Type B pancreatic cell (in vitro differentiated cells): ENCODE results near the gene HINT3. TPM values are rescaled to one million over a fixed set of nuclear protein-coding genes. Genes with fewer than 3 reads are reported as not detected.

Experiments used
- DNase-seq: peaks from one replicate; pipeline ENCODE4 v3.0.0; 2021; ENCODE audit warnings: mixed read lengths; ENCODE audit not compliant: unreplicated experiment; ENCODE audit errors: extremely low spot score
- H3K27ac Mint-ChIP-seq: 2 replicates; pipeline ENCODE4 v1.8.0; 2021; ENCODE audit warnings: mild to moderate bottlenecking, mixed read lengths
- H3K27me3 Mint-ChIP-seq: 2 replicates; pipeline ENCODE4 v1.8.0; 2021; ENCODE audit warnings: mixed read lengths
- H3K36me3 Mint-ChIP-seq: 2 replicates; pipeline ENCODE4 v1.8.0; 2021; ENCODE audit warnings: mixed read lengths
- H3K4me1 Mint-ChIP-seq: one replicate; pipeline ENCODE4 v1.8.0; 2021; ENCODE audit warnings: mixed read lengths; ENCODE audit not compliant: unreplicated experiment
- H3K4me3 Mint-ChIP-seq: 2 replicates; pipeline ENCODE4 v1.8.0; 2021; ENCODE audit warnings: mild to moderate bottlenecking, mixed read lengths
- H3K9me3 Mint-ChIP-seq: 2 replicates; pipeline ENCODE4 v1.8.0; 2021; ENCODE audit warnings: mixed read lengths
- total RNA-seq: library from RNA; stranded (reverse); gene quantifications from 2 replicates; pipeline ENCODE4 v1.2.1, GENCODE V29; 2021; ENCODE audit warnings: low replicate concordance
- TF ChIP-seq, protein P1 (sequence below): fragments of 200-600 bp; sonication (generic); conservative IDR thresholded peaks from 2 replicates; pipeline ENCODE4 v1.5.0; 2021; ENCODE audit warnings: antibody characterized with exemption, mild to moderate bottlenecking

HINT3 gene
- total RNA-seq, 1 donor from 2014 or later, result 14.8 TPM

DNA sequence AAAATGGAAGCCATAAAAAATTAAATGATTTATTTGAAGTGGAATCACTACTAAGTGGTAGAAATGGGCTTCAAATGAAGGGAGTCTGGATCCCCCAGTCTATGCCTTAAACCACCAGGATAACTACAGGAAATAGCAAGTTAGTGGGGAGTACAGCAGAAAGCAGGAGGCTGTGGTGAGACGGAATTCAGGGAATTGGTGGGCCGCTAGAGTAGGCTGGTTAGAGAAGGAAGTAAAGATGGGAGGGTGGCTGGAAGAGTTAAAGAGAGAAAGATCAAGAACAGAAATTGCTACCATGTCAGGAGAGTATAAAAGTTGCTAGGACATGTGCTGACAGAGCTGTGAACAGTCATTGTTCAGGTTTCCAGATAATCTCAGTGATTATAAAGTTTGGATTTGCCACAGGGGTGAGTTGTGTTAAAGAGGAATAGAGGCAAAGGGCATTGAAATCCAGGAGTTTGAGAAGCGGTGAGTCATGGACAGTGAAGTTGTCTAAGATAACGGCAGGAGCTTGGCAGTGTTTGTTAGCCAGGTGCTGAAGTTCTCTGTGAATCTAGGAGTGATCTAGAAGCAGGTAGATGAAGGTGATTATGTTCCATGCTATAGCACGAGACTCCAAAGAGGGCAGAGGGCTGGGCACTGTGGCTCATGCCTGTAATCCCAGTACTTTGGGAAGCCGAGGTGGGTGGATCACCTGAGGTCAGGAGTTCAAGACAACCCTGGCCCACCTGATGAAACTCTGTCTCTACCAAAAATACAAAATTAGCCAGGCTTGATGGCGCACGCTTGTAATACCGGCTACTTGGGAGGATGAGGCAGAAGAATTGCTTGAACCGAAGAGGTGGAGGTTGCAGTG lies 13.7 kb upstream of the HINT3 start:
- Mint-ChIP-seq H3K4me3 (no peak overlapping the region), H3K36me3 (no peaks in the 10 kb centered on the region), H3K27me3 (no peaks in the 10 kb centered on the region), H3K4me1 (peaks cover 16% of the 10 kb centered on the region), H3K9me3 (no peaks in the 10 kb centered on the region), H3K27ac (peak overlapping the region; percentile 29)
- no peak for DNase-seq
- TF ChIP-seq, protein P1, sequence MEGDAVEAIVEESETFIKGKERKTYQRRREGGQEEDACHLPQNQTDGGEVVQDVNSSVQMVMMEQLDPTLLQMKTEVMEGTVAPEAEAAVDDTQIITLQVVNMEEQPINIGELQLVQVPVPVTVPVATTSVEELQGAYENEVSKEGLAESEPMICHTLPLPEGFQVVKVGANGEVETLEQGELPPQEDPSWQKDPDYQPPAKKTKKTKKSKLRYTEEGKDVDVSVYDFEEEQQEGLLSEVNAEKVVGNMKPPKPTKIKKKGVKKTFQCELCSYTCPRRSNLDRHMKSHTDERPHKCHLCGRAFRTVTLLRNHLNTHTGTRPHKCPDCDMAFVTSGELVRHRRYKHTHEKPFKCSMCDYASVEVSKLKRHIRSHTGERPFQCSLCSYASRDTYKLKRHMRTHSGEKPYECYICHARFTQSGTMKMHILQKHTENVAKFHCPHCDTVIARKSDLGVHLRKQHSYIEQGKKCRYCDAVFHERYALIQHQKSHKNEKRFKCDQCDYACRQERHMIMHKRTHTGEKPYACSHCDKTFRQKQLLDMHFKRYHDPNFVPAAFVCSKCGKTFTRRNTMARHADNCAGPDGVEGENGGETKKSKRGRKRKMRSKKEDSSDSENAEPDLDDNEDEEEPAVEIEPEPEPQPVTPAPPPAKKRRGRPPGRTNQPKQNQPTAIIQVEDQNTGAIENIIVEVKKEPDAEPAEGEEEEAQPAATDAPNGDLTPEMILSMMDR, result no peak

DNA sequence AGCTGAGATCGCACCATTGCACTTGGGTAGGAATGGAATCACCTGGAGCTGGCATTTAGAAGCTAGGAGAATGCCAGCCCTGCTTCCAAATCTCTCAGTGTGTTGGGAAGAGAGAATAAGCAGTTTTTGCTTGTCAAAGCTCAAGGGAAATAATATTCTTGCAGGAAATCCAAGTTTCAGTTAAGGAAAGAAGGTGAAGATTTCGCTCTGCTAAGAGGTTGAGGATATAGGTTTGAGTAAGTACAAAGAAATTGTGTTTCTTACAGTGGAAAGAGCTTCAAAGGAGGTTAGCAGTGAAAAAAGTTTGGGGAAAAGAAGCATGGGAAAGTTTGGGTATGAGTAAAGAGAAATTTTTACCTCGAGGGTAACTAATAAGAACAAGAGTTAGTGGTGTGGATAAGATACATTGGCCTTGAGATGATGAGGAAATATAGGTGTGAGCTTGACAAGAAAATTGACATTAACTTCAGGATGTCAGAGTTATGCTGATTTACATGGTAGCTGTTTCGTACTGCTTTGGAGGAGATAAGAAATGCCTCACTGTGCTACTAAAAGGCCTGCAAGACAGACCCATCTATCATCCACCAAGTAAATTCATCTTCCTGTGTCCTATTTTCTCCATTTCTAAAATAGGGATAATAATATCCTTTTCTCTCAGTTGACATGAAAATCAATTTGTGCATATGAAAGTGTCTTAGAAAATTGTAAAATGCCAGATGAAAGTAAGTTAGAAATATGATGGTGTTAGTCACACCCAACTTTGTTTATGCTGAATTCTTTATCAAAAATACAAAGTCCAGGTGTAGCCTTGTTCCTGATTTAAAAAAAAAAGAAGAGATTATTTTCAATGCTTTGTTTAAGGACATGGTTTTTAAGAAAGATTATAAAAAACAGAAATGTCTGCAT lies 12.8 kb upstream of the HINT3 start:
- DNase-seq, result no peak
- no peaks in the 10 kb centered on the region for H3K36me3 Mint-ChIP-seq
- peaks cover 16% of the 10 kb centered on the region for H3K4me1 Mint-ChIP-seq
- peak overlapping the region; percentile 9 for H3K4me3 Mint-ChIP-seq
- H3K27me3 Mint-ChIP-seq, result no peaks in the 10 kb centered on the region
- peak overlapping the region; percentile 29 for H3K27ac Mint-ChIP-seq
- no peaks in the 10 kb centered on the region for H3K9me3 Mint-ChIP-seq
- TF ChIP-seq, protein P1, result no peak

DNA sequence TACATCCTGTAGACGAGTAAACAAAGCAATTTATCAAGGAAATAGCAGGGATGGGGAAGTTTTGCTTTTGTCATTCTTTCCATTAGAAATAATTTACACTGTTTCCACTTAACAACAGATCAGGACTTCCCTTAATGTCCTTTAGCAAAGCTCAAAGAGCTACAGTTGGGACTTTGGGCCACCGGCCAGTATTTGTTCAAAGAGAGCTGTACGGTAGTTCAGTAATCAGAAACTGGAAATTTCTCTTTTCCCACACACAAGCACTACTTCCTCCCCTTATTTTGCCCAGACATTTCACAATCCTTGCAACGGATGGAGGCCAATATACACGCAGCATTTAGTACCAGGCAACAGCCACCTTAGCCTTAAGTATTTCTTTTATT lies 12.1 kb upstream of the HINT3 start:
- H3K27ac Mint-ChIP-seq, result peak overlapping the region; percentile 29
- no peak for DNase-seq
- TF ChIP-seq, protein P1, result no peak

DNA sequence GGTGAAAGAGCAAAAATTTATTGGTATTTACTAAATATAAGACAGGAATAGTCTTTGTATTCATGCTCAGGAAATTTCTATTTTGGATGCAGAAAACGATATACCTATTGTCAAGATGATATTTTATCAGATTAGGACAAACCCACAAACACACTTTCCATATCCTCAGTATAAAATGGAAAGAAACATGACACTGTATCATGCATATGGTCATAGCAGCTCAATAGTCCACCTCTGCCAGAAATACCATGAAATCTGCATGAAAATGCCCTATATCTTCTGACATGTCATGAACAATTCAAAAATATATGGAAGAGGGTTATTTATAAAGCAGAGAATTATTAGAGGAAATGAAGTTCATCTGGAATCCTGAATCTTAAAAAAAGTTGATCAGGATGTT lies 11.7 kb upstream of the HINT3 start:
- H3K27me3 Mint-ChIP-seq, result no peaks in the 10 kb centered on the region
- H3K4me1 Mint-ChIP-seq, result peaks cover 12% of the 10 kb centered on the region
- no peak overlapping the region for H3K4me3 Mint-ChIP-seq
- H3K27ac Mint-ChIP-seq, result no peak overlapping the region
- no peak for DNase-seq
- TF ChIP-seq, protein P1, result no peak
- no peaks in the 10 kb centered on the region for H3K36me3 Mint-ChIP-seq
- no peaks in the 10 kb centered on the region for H3K9me3 Mint-ChIP-seq

More for the DNA sequence above, 12.1 kb upstream of the HINT3 start:
- Mint-ChIP-seq H3K36me3 (no peaks in the 10 kb centered on the region), H3K4me3 (no peak overlapping the region), H3K9me3 (no peaks in the 10 kb centered on the region), H3K27me3 (no peaks in the 10 kb centered on the region), H3K4me1 (peaks cover 12% of the 10 kb centered on the region)

DNA sequence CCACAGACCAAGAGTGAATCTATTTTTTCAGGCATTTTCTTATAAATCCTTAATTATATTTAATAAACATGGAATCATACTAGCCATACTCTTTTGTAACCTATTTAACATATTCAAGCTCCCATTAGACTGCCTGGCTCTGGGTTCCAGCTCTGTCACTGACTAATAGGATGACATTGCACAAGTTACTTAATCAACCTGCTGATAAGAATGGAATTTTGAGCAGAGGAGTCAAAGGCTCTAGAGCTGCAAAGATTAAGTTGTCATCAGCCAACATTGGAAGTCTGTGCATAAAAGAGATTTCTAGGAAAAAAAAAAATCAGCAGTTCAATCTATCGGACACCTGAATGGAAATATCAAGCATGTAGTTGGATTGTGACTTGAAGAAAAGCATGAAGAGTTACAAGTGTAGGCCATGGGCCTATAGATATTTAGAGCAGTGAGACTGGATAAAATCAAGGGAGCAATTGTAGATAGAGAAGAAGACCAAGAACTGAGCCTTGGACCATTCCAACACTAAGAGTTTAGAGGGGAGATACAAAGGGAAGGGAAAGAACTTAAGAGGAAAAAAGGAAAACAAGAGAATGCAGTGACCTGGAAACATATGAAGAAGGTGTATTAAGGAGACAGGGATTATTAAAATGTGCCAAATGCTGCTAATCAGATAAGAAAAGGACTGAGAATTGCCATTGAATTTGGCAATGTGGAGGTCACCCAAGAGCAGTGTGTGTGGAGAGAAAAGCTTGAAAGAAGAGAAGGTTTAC lies 11.0 kb upstream of the HINT3 start:
- Mint-ChIP-seq H3K27ac (peak overlapping the region; percentile 49), H3K36me3 (no peaks in the 10 kb centered on the region), H3K9me3 (no peaks in the 10 kb centered on the region), H3K27me3 (no peaks in the 10 kb centered on the region), H3K4me1 (peaks cover 12% of the 10 kb centered on the region), H3K4me3 (no peak overlapping the region)
- no peak for DNase-seq
- TF ChIP-seq, protein P1, result no peak
